NCI-H524 treated with DMSO at 0.1 percent for 48 hours (cell line): Measurements from ENCODE around the gene KSR2.
"Not testable (repeated sequence)": the region's sequence is repeated elsewhere in the genome, so short reads cannot be mapped to it uniquely, and the experiment has no call there.

ENCODE experiments used
- DNase-seq: peaks from one replicate; lab custom pipeline; 2025; lab: John Stamatoyannopoulos, UW

KSR2 gene

DNA sequence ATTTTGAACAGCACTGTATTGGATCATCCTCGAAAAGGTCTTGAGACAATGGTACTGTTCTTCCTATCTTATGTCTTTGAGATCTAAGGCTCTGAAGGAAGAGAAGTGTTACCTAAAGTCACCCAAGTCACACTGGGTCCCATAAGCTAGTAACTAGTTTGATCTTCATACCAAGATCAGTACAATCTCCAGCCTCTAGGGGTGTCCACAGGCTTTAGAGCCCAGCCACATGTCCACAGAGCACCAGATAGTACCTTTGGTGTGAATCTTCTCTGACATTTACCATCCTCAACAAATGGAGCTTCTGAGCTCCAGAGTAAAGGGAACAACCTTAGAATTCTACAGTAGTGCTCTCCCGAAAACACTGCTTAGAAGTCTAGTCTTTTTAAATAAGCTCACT is 78.7 kb downstream of the KSR2 start:
- DNase-seq, result no peak

DNA sequence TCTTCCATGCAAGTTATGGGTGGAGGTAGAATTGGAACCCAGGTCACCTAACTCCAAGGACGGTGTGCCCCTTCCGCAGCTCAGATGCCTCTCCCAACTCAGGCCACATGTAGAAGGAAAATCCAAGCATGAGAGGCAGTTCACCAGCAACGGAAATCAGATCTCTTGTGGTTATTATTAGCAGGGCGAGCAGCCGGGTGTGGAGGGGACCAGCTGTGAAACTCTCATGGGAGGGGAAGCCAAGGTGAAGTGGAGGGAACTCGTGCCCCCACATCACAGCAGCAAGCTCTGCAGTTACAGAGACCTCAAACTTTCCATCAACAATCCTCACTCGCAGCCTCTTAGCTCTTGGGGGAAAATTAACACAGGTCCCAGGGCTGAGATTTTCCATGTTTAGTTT is 79.7 kb downstream of the KSR2 start:
- no peak for DNase-seq

DNA sequence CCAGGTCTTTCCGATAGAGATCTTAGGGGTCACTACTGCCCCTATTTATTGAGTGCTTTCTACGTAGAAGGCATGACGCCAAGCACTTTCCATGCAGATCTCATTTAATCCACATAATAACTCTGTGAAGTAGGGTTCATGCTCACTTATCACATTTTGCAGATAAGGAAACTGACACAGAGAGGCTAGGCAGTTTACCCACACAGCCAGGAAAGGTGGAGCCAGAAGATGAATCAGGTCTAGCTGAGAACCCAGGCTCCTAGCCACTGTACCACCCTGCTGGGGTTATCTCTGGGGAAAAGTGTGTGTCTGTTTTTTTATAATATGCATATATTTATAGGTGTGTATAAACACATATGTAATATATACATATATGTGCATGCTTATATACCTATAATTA is 83.6 kb downstream of the KSR2 start:
- DNase-seq, result no peak

DNA sequence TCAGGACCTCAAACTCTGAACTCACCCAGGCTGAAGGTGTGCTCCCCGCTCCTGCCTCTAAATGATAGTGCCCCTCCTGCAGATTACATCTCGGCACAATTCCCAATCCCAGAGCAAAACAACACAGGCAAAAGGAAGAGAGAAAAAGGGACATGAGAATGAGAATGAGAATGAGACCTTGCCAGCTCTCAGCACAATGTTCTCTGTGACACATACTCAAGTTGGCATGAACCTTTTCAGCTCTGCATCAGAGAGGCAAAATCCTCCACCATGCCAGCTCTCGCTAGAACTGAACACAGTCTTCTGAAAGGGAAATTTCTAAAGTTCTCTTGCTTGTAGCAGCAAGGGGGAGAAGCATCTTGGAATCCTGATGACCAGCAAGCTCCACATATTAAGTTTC is 84.6 kb downstream of the KSR2 start:
- DNase-seq, result no peak

DNA sequence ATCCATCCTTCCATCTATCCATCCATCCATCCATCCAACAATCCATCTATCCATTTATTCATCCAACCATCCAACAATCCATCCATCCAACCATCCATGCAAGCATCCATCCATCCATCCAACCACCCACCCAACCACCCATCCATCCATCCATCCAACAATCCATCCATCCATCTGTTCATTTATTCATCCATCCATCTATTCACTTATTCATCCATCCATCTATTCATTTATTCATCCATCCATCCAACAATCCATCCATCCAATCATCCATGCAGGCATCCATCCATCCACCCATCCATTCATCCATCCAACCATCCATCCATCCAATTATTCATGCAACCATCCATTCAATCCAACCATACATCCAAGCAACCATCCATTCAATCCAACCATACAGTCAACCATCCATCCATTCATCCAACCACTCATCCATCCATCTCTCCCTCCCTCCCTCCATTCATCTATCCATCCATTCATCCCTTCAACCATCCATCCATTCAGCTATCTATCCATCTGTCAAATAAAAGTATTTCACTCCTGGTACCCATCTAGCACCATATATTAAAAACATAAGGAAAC is 86.1 kb downstream of the KSR2 start:
- no peak for DNase-seq

DNA sequence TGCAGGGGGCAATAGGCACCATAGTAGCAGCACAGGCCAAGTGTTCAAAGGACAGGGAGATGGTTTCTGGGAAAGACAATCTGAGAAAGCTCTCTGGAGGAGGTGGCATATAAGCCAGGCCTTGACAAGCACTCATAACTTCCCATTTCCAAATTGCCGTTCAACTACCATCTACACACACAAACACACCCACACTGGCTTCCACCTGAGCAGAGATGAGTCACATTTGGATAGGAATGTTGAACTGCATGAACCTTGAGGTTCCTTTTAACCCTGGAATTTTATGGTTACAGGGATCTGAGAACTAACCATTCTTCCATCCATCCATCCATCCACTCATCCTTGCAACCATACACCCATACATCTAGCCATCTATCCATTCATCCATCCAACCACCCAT is 86.6 kb downstream of the KSR2 start:
- DNase-seq, result no peak

DNA sequence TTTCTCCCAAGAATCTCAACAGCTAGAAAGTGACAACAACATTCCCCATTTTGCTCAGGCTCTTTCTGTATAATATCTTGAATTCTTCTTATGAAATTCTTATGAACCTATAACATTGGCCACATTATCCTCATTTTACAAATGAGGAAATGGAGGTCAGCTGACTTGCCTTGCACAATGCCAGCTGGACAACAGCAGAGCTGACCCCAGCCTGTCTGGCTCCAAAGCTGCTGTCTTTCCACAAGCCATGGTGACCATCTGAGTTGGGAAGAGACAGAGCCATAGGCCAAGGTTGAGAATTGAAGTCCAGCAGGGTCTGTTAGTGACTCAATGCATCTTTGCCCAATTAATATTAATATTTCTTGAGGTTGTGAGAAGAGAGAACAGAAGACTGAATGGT is 87.3 kb downstream of the KSR2 start:
- no peak for DNase-seq

DNA sequence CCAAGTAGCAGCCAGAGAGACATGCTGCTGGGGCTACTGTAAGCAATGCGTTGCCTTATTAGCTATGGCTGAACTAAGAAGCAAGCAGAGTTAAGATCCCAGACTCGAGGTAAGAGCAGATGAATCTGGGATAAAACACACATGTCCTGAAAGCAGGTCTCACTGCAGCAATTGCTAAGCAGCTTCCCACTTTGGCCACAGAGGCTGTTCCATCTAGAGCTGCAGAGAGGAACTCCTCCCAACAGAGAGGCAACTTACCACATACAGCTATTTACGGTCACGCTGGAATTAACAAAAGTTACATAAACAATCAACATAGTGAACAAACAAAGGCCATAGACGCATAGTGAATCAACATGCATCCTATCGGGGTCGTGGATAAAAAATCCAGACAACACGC is 90.2 kb downstream of the KSR2 start:
- DNase-seq, result no peak

DNA sequence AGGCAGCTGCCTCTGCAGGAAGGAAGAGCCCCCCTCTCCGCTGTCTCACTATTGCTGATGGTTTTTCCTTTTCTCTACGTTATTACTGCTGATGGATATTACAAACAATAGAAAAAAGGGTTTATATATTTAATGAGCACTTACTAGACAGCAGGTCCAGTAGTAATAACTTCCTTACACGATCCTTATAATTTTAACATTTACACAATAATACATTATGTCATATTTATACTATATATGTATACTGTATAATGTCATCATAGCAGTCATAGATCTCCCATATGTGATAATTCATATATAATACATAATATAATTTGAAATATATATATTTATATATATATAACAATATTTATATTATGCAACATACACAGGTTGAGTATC is 92.4 kb downstream of the KSR2 start:
- no peak for DNase-seq

DNA sequence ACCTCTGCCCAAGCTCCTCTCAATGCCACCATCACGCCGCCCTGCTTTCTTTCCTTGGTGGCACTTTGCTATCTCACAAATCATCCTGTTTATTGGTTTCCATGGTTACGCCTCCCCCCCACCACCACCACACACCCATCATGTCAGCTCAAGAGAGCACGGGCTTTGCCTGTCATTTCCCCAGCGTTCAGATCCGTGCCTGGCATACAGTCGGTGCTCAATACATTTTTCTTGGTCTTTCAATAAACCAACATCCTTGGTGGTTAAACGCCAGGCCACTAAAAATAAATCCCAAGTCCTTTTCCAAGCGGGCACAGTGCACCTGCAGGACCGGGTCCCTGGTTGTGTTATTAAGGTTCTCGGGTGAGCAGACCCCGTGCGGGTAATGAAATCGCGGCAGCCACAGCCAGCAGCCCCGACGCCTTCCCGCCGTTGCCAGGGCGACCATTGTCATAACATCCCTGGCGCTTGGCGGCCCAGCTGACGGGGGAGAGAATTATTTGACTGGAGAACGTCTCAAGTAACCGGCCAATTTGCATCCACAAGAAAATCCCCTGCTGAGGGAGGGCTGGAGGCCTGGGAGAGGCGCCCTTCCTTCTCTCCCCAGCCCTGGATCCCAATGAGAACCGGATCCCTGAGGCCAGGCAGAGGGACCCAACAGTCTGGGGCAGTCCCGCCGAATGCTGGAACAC is 92.9 kb downstream of the KSR2 start:
- DNase-seq, result peak; percentile 49

DNA sequence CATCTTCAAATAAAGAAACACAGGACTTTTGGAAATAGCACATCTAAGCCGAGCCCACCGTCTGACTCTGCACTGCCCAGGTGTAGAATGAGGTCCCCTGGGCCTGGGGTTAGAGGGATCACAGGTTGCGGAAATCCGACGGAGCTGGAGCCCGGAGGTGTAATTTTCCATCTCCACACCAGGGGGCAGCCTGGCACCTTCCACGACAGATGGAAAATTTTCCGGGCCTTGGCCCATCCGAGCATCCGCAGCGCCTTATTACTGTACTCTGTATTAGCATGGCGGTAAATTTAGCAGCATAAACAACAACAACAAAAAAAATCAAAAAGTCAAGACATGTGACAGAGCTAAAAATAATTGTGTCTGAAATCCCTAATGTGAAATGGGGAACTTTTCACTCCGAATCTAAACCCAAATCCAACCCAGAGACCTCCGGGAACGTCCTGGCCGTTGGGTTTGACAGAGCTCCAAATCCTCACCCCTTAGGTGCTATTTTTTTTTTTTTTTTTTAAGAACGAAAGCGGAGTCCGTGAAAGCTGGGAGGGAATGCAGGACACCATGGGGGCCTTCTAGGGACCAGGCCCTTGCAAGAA is 93.9 kb downstream of the KSR2 start:
- no peak for DNase-seq

DNA sequence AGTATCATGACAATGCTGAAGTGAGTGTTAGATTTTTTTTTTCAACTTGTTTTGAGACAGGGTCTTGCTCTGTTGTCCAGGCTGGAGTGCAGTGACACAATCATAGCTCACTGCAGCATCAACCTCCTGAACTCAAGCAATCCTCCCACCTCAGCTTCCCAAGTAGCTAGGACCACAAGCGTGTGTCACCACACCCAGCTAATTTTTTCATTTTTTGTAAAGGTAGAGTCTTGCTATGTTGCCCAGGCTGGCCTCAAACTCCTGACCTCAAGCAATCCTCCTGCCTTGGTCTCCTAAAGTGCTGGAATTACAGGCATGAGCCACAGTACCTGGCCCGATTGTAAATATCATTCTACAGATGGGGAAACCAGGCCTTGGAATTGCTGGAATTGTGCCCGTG is 94.6 kb downstream of the KSR2 start:
- DNase-seq, result not testable (repeated sequence)

DNA sequence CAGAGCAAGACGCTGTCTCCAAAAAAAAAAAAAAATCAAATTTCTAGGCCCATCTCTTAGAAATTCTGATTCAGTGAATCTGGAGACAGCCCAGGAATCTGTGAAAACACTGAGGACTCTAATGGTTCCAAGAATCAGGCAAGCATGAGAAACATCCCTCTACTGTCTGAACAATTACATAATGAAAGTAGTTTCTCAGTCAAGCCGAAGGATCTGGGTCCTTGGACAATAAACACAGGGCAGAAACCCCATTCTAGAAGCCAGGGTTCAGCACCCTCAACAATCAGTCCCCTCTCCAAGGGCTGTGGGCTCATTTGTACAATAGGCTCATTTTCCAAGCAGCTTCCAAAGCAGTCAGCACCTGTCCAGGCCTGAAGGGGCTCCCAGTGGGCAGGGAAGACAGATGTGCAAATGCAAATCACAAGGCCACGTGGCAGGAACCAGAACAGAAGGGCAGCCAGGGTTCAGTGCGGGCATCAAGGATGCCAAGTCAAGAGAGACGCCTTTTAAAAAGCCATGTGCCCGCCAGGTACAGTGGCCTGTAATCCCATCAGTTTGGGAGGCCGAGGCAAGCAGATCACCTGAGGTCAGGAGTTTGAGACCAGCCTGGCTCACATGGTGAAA is 96.1 kb downstream of the KSR2 start:
- peak; percentile 62 for DNase-seq

DNA sequence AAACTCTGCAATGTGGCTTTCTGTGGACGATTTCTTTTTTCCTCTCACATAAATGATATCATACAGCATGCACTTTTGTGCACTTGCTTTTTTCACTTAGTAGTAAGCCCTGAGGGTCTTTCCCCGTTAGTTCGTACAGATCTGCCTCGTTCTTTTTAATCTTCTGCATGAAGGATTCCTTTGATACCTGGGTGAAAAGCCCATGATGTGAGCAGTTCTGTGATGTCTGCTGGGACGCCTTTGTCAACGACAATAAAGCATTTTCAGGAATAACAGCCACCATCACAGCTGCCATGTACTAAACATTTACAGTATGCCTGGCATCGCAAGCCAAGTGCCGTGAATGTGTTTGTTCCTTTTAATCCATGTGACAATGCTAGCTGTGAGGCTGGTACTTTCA is 99.2 kb downstream of the KSR2 start:
- no peak for DNase-seq

DNA sequence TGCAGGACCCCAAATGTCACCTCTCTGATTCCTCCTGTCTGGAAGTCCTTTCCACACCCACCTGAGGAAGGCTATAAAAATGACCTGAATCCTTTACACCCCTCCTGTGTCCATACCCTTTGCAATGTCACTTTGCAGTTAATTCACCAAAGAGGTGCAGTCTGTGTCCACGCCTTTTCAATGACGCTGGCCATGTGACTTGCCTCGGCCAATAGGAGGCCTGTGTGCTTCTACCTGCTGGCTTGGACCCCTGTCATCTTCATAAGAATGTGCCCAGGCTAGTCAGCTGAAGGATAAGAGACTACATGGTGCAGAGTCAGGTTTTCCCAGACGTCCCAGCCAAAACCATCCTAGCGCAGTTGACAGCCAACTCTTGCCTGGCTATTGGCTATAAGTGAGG is 101.4 kb downstream of the KSR2 start:
- DNase-seq, result no peak

DNA sequence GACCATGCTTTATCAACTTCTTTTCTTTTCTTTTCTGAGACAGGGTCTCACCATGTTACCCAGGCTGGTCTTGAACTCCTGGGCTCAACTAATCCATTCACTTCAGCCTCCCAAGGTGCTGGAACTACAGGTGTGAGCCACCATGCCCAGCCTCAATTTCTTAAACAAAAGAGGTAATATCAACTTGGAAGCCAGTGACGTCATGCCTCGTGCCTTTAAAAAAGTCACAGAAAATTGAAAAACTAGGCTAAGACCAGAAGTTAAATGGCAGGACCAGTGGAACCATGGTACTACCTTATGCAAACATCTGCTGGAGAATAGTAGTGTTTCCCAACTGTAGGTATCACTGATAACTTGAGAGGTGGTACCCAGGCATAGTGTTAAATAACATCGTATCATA is 103.3 kb downstream of the KSR2 start:
- no peak for DNase-seq

DNA sequence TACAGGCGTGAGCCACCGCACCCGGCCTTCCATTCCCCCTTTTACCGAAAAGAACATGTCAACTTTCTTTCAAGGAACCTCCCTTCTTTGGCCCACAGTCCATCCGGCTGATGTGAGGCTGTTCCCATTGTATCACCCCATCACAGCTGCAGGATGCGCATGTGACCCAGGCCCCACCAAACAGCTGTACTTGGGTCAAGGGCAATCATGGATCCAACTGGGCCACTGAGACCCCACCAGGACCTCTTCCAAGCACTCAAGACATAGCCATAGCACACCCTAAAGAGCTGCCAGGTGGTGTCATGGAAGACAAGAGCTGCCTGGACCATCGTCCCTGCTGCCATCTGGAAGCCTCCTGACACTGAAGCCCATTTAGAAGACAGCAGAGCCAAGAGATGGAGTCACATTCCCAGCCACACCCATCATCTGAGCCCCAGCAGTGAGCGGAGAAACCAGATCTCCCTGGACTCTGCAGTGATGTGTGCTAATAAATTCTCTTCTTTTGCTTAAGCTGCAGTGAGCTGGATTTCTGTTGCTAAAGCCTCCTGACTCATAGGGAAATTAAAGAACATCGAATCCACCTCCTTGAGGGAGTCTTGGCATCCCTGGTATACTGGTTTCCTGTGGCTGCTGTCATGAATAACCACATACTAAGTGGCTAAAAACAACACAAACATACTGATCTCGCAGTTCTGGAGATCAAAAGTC is 105.6 kb downstream of the KSR2 start:
- DNase-seq, result peak; percentile 22

DNA sequence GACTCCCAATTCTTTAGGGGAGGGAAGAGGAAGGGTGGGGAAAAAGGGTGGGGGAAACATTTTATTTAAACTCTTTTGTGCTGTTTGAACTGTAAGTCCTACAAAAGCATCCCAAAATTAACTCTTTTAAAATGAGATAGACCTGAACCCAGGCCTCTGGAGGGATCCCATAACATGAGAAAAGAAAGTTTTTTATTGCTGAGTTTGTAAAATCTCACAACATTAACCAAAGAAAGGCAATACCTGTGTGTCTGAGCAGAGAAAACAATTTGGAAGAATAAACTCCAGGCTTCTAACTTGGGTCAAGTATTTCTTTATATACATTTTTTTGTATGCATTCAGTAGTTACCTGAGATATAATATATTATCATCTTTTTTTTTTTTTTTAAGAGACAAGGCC is 107.1 kb downstream of the KSR2 start:
- no peak for DNase-seq

DNA sequence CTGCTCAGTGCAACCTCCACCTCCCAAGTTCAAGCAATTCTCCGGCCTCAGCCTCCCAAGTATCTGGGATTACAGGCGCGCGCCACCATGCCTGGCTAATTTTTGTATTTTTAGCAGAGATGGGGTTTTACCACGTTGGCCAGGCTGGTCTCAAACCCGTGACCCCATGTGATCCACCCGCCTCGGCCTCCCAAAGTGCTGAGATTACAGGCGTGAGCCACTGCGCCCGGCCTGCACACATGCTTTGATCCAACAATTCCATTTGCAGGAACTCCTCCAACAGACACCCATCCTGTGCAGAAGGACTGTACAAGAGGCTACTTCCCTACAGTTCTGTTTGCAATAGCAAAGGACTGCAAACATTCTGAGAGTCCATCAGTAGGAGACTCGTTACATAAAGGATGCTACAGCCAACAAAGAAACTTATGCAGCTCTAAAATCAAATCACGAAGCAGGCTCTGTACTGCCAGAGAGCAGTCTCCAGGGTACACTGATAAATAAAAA is 108.0 kb downstream of the KSR2 start:
- not testable (repeated sequence) for DNase-seq

DNA sequence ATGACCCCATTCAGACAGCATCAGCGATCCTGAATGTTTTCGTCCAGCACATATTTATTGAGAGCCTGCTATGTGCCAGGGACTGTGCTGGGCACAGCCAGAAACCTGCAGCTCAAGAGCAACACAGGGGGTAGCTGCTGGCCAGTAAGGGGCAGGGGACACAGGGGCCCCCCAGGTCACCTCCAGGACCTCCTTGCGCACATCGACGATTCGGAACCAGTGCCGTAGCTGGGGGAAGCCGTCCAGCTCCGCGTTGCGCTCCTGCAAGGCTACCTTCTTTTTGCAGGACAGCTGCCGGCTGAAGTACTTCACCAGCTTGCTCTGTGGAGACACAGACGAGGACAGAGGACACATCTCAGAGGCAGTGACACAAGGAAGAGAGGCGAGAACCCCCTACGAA is 108.7 kb downstream of the KSR2 start:
- DNase-seq, result no peak

DNA sequence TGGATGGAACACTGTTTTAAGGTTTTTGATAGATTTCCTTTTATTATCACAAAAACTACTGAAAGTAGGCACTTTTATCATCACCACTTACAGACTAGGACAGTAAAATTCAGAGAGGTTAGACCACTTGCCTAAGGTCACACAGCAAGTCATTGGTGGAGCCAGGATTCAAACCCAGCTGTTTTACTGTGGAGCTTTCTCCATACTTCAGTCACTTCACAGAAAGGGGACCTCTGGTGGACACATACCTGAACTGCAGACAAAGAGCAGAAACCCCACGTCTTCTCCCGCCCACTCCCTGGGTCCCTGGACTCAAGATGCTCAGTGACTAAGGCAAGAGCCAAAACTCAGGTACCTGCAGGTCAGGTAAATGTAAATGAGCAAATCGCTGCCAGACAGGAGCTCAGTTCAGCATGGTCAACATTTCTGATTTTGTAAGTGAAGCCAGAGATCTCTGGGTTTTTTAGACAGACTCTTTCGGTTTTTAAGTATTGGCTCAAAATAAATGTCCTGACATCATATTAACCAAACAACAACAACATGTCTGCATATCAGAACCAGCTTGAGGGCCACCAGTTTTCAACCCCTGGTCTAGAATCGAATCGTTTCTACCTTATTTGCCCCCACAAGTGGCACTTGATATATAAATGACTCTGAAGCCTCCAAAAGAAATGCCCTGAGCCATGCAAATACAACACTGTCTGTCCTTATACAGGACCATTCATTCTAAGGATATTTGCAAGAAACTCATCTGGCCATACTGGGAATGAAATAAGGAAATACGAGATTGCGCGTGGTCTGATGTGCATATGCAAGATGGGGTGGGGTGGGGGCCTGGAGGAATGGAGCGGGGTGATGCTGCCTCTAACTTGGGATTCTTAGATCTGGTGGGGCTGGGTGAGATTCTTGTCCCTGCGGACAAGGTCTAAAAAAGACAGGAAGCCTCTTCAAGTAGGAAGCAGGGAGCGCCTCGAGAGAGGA is 110.9 kb downstream of the KSR2 start:
- peak; percentile 22 for DNase-seq
